C4-2B (cell line): Measurements from ENCODE around the gene KCNQ1.

ENCODE experiments used
- H3K27ac ChIP-seq: fragments of 450-650 bp; 2 replicates; pipeline ENCODE4 v1.5.1; 2017
- ZFX ChIP-seq: fragments of 450-650 bp; IDR thresholded peaks from 2 replicates; pipeline ENCODE4 v1.6.1; 2017
- TF ChIP-seq, protein P1 (sequence below): fragments of 450-650 bp; conservative IDR thresholded peaks from 2 replicates; pipeline ENCODE4 v1.5.1; 2017; ENCODE audit warnings: mild to moderate bottlenecking

KCNQ1 gene

DNA sequence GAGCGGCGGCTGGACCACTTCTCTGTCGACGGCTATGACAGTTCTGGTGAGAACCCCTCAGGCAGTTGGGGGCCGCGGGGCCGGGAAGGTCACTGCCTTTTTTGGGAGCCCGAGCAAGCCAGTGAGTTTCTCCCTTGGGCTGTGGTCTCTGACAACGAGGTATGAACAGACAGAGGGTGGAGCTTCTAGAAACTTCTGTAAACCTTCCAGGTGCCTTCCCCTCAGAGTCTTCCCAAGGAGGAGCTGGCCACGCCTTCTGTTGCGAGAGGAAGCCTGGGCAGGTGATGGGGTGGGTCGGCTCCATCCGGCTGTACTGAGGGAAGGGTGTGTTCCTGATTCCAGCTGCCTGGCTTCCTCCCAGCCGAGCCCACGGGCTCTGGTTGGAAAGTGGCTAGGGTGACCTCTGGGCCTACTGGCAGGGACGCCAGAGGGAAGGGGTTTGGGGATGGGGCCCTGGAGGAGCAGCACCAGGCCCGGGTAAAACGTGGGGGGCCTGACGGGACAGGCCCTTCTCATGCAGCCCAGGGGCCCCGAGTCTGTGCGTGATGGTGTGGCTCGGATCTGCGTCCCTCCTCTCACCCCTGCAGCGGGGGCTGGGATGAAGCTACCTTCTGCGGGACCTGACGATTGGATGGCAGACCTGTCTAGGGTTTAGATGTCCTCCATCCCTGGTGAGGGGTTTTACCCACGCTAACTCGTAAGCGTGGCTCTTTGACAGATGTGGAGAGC lies 144.2 kb downstream of the KCNQ1 start:
- no peak overlapping the region for H3K27ac ChIP-seq
- TF ChIP-seq, protein P1, sequence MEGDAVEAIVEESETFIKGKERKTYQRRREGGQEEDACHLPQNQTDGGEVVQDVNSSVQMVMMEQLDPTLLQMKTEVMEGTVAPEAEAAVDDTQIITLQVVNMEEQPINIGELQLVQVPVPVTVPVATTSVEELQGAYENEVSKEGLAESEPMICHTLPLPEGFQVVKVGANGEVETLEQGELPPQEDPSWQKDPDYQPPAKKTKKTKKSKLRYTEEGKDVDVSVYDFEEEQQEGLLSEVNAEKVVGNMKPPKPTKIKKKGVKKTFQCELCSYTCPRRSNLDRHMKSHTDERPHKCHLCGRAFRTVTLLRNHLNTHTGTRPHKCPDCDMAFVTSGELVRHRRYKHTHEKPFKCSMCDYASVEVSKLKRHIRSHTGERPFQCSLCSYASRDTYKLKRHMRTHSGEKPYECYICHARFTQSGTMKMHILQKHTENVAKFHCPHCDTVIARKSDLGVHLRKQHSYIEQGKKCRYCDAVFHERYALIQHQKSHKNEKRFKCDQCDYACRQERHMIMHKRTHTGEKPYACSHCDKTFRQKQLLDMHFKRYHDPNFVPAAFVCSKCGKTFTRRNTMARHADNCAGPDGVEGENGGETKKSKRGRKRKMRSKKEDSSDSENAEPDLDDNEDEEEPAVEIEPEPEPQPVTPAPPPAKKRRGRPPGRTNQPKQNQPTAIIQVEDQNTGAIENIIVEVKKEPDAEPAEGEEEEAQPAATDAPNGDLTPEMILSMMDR: no peak
- TF ChIP-seq ZFX: no peak

- no peak overlapping the region for H3K27ac ChIP-seq
- TF ChIP-seq, protein P1: no peak
- TF ChIP-seq ZFX: no peak
Measured at GRCh38 chr11:2589538-2589934, 144.7 kb downstream of the KCNQ1 start.

DNA sequence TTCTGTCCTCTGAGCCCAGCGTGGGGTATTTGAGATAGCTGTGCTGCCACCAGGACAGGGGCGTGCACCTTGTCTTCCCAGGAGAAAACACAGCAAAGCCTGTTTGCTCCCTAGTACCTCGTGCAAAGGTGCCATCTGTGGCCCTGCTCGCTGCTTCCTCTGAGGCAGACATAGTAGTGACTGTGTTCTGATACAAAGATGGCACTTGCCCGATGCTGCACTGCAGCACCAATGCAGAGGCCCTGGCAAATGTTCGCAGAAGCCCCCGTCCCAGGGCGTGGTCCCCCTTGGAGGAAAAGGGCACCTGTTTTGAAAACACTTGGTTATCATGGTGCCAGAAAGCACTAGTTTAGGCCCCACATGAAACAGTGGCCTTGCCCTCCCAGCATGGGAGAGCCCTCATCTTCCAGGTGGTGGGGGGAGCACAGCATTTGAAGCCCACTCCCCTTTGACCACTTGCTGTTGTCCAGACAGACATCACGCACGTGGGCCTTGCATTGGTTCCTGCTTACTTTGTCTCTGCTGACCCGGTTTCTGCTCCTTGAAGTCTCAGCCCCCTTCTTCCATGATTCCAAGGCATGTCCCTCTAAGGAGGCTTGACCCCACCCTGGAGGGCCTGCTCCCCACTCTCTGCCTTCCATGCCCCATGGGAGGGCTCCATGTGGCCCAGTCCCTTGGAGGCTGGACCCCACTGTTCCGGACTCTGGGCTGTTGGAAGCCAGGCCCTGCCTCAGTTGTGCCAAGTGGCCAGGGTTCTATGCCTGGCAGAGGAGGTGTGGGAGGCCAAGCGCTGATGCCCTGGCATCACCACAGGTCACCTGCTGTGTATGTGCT lies 145.5 kb downstream of the KCNQ1 start:
- TF ChIP-seq, protein P1: no peak
- no peak for TF ChIP-seq ZFX
- no peak overlapping the region for H3K27ac ChIP-seq

- TF ChIP-seq, protein P1: no peak
- TF ChIP-seq ZFX: no peak
- H3K27ac ChIP-seq: no peak overlapping the region
Measured at GRCh38 chr11:2590965-2591754, 146.4 kb downstream of the KCNQ1 start.

DNA sequence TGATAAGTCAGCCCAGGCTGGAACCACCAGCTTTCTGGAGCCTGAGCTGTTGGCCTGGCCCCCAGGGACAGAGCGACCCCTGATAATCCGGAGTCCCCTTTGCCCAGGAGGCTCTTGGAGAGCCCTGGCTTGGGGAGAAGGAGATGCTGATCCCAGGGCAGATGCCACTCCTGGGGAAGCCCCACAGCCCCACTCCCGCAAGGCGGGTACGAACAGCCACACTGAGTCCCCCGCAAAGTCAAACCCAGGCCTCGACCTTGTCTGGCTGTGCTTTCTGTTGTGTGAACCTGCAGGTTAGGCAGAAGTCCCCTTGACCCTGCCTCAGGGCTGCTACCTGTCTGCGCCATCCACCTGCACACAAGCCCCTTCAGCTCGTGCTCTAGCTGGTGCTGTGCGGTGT lies 147.0 kb downstream of the KCNQ1 start:
- no peak overlapping the region for H3K27ac ChIP-seq
- no peak for TF ChIP-seq ZFX
- TF ChIP-seq, protein P1: no peak

DNA sequence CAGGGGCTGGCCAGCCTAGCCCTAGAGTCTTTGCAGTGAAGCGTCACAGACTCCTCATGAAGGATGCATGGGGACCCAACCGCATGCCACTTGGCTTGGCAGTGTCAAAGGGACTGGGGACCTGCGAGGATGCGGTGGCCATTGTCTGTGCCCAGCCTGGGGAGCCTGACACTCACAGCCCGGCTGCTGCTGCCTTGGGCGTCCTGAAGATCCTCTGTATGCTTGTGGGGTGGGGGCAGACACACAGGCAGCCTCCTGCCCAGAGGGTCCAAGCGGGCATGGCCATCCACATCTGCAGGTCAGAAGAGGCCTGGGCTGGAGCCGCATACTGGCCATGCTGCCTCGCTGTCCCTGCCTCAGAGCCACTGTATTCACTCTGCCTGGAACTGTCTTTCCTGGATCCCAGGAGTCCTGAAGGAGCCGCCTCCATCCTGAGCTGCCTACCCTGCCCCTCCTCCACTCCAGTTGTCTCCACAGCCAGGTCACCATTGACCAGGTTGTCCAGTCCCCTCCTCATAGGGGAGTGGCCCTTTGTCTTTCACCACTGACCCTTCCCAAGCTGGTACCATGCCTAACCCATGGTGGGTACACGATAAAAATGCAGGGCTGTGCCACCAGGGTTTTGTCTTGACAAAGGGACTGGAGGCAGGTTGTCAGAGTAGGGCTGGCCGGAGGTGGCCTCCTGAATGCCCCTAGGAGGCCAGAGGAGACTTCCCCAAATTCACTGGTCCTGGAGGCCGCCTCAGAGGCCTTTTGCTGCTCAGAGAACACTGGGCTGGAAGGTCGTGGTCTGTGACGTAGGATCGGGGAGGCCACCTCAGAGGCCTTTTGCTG lies 148.0 kb downstream of the KCNQ1 start:
- H3K27ac ChIP-seq: no peak overlapping the region
- TF ChIP-seq, protein P1: no peak
- no peak for TF ChIP-seq ZFX
